ENCODE measurements around the gene UNC5B.

- TF ChIP-seq EZH2 (IDR thresholded peaks at IDR 0.05; ENCODE audit: insufficient read depth, poor library complexity, severe bottlenecking), result no peak
- TF ChIP-seq EZH2phosphoT487 (IDR thresholded peaks at IDR 0.05; ENCODE audit: insufficient read depth, low read depth), result no peak
Observed at GRCh38 chr10:71258446-71259145, 46.2 kb downstream of the UNC5B start.
